IMR-90 (cell line): ENCODE results near the gene KRTAP2-1. TPM values are rescaled to one million over a fixed set of nuclear protein-coding genes. Genes with fewer than 3 reads are reported as not detected.

ENCODE experiments used
- ATAC-seq: fragments of 200-7000 bp; cut with Tn5 transposase; 2 replicates; pipeline ENCODE4 v1.9.1; 2020; ENCODE audit warnings: low read depth, mild to moderate bottlenecking, moderate library complexity
- BruUV-seq: library from RNA; stranded (reverse); fragments of 400-500 nt; replicated peaks from 2 replicates; lab custom pipeline; 2021; lab: Mats Ljungman, UMichigan
- CTCF ChIA-PET: fragments of 300-600 bp; formaldehyde crosslinking; extraction: SDS; loops from one replicate; lab custom pipeline; 2021; ENCODE audit warnings: antibody characterized with exemption; lab: Yijun Ruan, JAX
- POLR2A ChIA-PET: fragments of 300-600 bp; sonication (Branson Sonifier 250); formaldehyde crosslinking; loops from one replicate; lab custom pipeline; 2022; ENCODE audit warnings: antibody characterized with exemption; ENCODE audit not compliant: unreplicated experiment; lab: Charles Lee
- DNase-seq: peaks from one replicate; pipeline ENCODE4 v3.0.0; 2013
- H2AFZ ChIP-seq: replicated peaks from 2 replicates; pipeline ENCODE3; 2013; ENCODE audit warnings: low read length, mild to moderate bottlenecking; ENCODE audit not compliant: poor library complexity
- H2AK5ac ChIP-seq: 2 replicates; pipeline ENCODE4 v1.6.1; 2013; ENCODE audit warnings: low read depth, low read length, inconsistent platforms
- H2AK9ac ChIP-seq: replicated peaks from 2 replicates; pipeline ENCODE3; 2013; ENCODE audit warnings: mild to moderate bottlenecking, low read depth, low read length, moderate library complexity; ENCODE audit not compliant: poor library complexity
- H2BK120ac ChIP-seq: 2 replicates; pipeline ENCODE4 v1.6.1; 2013; ENCODE audit warnings: low read depth, low read length, inconsistent platforms
- H2BK15ac ChIP-seq: 3 replicates; pipeline ENCODE4 v1.6.1; 2013; ENCODE audit warnings: low read depth, low read length, inconsistent platforms
- H2BK20ac ChIP-seq: 2 replicates; pipeline ENCODE4 v1.6.1; 2013; ENCODE audit warnings: low read depth, mild to moderate bottlenecking, inconsistent platforms, low read length, moderate library complexity
- H2BK5ac ChIP-seq: 2 replicates; pipeline ENCODE4 v1.6.1; 2013; ENCODE audit warnings: mild to moderate bottlenecking, low read depth, low read length, inconsistent platforms; ENCODE audit not compliant: poor library complexity, severe bottlenecking
- H3K14ac ChIP-seq: replicated peaks from 2 replicates; pipeline ENCODE4 v1.6.1; 2013; ENCODE audit warnings: low read depth, low read length, inconsistent platforms
- H3K18ac ChIP-seq: 2 replicates; pipeline ENCODE4 v1.6.1; 2013; ENCODE audit warnings: low read depth, low read length, control low read depth
- H3K23ac ChIP-seq: 2 replicates; pipeline ENCODE4 v1.6.1; 2013; ENCODE audit warnings: low read depth, low read length, inconsistent platforms
- H3K27ac ChIP-seq: 2 replicates; pipeline ENCODE4 v1.5.1; 2013; ENCODE audit warnings: mild to moderate bottlenecking, control low read depth, low read length; ENCODE audit not compliant: insufficient read depth
- H3K27me3 ChIP-seq: 2 replicates; pipeline ENCODE4 v1.6.1; 2013; ENCODE audit warnings: low read length; ENCODE audit not compliant: control insufficient read depth, insufficient read depth
- H3K36me3 ChIP-seq: 2 replicates; pipeline ENCODE4 v1.6.1; 2013; ENCODE audit warnings: low read length, mixed read lengths; ENCODE audit not compliant: control insufficient read depth, insufficient read depth
- H3K4ac ChIP-seq: 2 replicates; pipeline ENCODE4 v1.6.1; 2013; ENCODE audit warnings: low read depth, low read length, inconsistent platforms
- H3K4me1 ChIP-seq: 2 replicates; pipeline ENCODE4 v1.6.1; 2013; ENCODE audit warnings: low read length, mixed read lengths; ENCODE audit not compliant: control insufficient read depth, insufficient read depth
- H3K4me2 ChIP-seq: 2 replicates; pipeline ENCODE4 v1.6.1; 2013; ENCODE audit warnings: low read depth, mild to moderate bottlenecking, control low read depth, low read length, moderate library complexity
- H3K4me3 ChIP-seq: 2 replicates; pipeline ENCODE4 v1.5.1; 2013; ENCODE audit warnings: low read depth, mild to moderate bottlenecking, control low read depth, low read length, moderate library complexity; ENCODE audit not compliant: insufficient read depth
- H3K56ac ChIP-seq: 2 replicates; pipeline ENCODE4 v1.6.1; 2013; ENCODE audit warnings: low read length, inconsistent platforms; ENCODE audit not compliant: insufficient read depth; ENCODE audit errors: extremely low read depth
- H3K79me1 ChIP-seq, 2 experiments: 2 replicates each; pipeline ENCODE4 v1.6.1; 2013; ENCODE audit warnings: low read length in 2 of 2, inconsistent platforms in 1 of 2, low read depth in 1 of 2
- H3K9ac ChIP-seq: 2 replicates; pipeline ENCODE4 v1.6.1; 2013; ENCODE audit warnings: low read depth, low read length, control low read depth
- H3K9me1 ChIP-seq: 2 replicates; pipeline ENCODE4 v1.6.1; 2013; ENCODE audit warnings: low read length, inconsistent platforms; ENCODE audit not compliant: insufficient read depth
- H3K9me3 ChIP-seq: 2 replicates; pipeline ENCODE4 v1.6.1; 2013; ENCODE audit warnings: low read length; ENCODE audit not compliant: control insufficient read depth, insufficient read depth
- H4K20me1 ChIP-seq: 2 replicates; pipeline ENCODE4 v1.6.1; 2013; ENCODE audit warnings: low read length, inconsistent platforms; ENCODE audit not compliant: insufficient read depth
- H4K5ac ChIP-seq: 2 replicates; pipeline ENCODE4 v1.6.1; 2013; ENCODE audit warnings: mild to moderate bottlenecking, low read depth, low read length, control low read depth
- H4K8ac ChIP-seq, 2 experiments: 2 replicates each; pipeline ENCODE4 v1.6.1; 2013; ENCODE audit warnings: low read depth in 2 of 2, low read length in 2 of 2, control low read depth in 1 of 2, inconsistent platforms in 1 of 2
- H4K91ac ChIP-seq: 2 replicates; pipeline ENCODE4 v1.6.1; 2013; ENCODE audit warnings: low read depth, low read length, inconsistent platforms; ENCODE audit not compliant: insufficient read depth
- CHD1 ChIP-seq: IDR thresholded peaks from 2 replicates; pipeline ENCODE4 v1.6.1; 2012; ENCODE audit warnings: low read depth, low read length, improper control_type of control experiment
- CTCF ChIP-seq: conservative IDR thresholded peaks from 2 replicates; pipeline ENCODE4 v1.5.1; 2012; ENCODE audit warnings: mild to moderate bottlenecking, low read depth, low read length, improper control_type of control experiment
- ELK1 ChIP-seq: fragments of 150-350 bp; IDR thresholded peaks from 2 replicates; pipeline ENCODE4 v1.6.1; 2016; ENCODE audit warnings: low read depth, mild to moderate bottlenecking, low read length, moderate library complexity, borderline replicate concordance
- FOS ChIP-seq: fragments of 150-350 bp; IDR thresholded peaks from 2 replicates; pipeline ENCODE4 v1.6.1; 2016; ENCODE audit warnings: low read depth, low read length
- NFE2L2 ChIP-seq: fragments of 150-350 bp; IDR thresholded peaks from 2 replicates; pipeline ENCODE4 v1.6.1; 2016; ENCODE audit warnings: low read depth, mild to moderate bottlenecking, low read length
- POLR2A ChIP-seq: IDR thresholded peaks from 2 replicates; pipeline ENCODE4 v1.6.1; 2012; ENCODE audit warnings: mild to moderate bottlenecking, low read depth, low read length
- RAD21 ChIP-seq: IDR thresholded peaks from 2 replicates; pipeline ENCODE4 v1.6.1; 2012; ENCODE audit warnings: low read length, improper control_type of control experiment
- RCOR1 ChIP-seq: IDR thresholded peaks from 2 replicates; pipeline ENCODE4 v1.6.1; 2012; ENCODE audit warnings: mild to moderate bottlenecking, low read length, improper control_type of control experiment; ENCODE audit not compliant: insufficient replicate concordance
- RFX5 ChIP-seq: IDR thresholded peaks from 2 replicates; pipeline ENCODE4 v1.8.0; 2012; ENCODE audit warnings: low read depth, mild to moderate bottlenecking, low read length, moderate library complexity
- dilution Hi-C: fragments of 300-500 bp; cut with HindIII; formaldehyde crosslinking; loops from one replicate; pipeline ENCODE4 v1.14.3; 2018; ENCODE audit warnings: low sequenced_read_pairs; ENCODE audit not compliant: unreplicated experiment
- in situ Hi-C: fragments of 300-500 bp; cut with MboI; formaldehyde crosslinking; loops from 3 replicates; pipeline ENCODE4 v1.14.3; 2019; ENCODE audit warnings: low sequenced_read_pairs, inconsistent platforms, mixed read lengths
- intact Hi-C: fragments of 100-400 bp; cut with micrococcal nuclease; formaldehyde crosslinking; loops from 2 replicates; pipeline ENCODE4 v1.10.0; 2022
- polyA plus RNA-seq, 3 experiments: library from polyadenylated mRNA; depleted of rRNA; stranded (reverse); fragments of >200 nt; gene quantifications; 2 replicates each; pipeline ENCODE4 v1.2.3, GENCODE V29; 2012; ENCODE audit warnings: low replicate concordance in 1 of 3
- total RNA-seq: library from RNA; depleted of rRNA; stranded (reverse); fragments of >200 nt; gene quantifications from 2 replicates; pipeline ENCODE4 v1.2.3, GENCODE V29; 2012

Gene KRTAP2-1
- total and polyA plus RNA-seq, 2 of the 4 experiments (the other 2 are of a cell fraction), result not detected

- no peak overlapping the region for H2BK20ac ChIP-seq
- TF ChIP-seq ELK1, result no peak
- TF ChIP-seq RFX5, result no peak
- TF ChIP-seq FOS, result no peak
- no peak for TF ChIP-seq CTCF
- no peak for TF ChIP-seq POLR2A
- TF ChIP-seq RCOR1, result no peak
- TF ChIP-seq RAD21, result no peak
- TF ChIP-seq CHD1, result no peak
- no peak for TF ChIP-seq NFE2L2
- dilution Hi-C loops, result no loop called here
- intact Hi-C loops, result no loop called here
- H3K9ac ChIP-seq, result no peak overlapping the region
- no peaks in the 10 kb centered on the region for H3K79me1 ChIP-seq
- H3K27ac ChIP-seq, result no peak overlapping the region
- no peak overlapping the region for H3K4me2 ChIP-seq
- ChIA-PET CTCF (interaction anchor here (1.0 kb wide), 1 partner anchor 11 kb away, joined by 3 read pairs; no protein-coding TSS in a partner anchor), POLR2A (no interaction called here)
- no peaks in the 10 kb centered on the region; the same call in 1 of the 2 replicates for H3K9me3 ChIP-seq
- H4K5ac ChIP-seq, result no peak overlapping the region
- H2AK5ac ChIP-seq, result no peak overlapping the region
- H2AFZ ChIP-seq, result no peak overlapping the region
- no peak for DNase-seq
- H4K91ac ChIP-seq, result no peak overlapping the region
- H3K27me3 ChIP-seq, result no peaks in the 10 kb centered on the region; the same call in 1 of the 2 replicates
- no peak overlapping the region for H2AK9ac ChIP-seq
- no peak for ATAC-seq
- H3K9me1 ChIP-seq, result no peaks in the 10 kb centered on the region
- no peaks in the 10 kb centered on the region for H3K4me1 ChIP-seq
- H3K18ac ChIP-seq, result no peak overlapping the region
- in situ Hi-C loops, result no loop called here
- H2BK5ac ChIP-seq, result no peak overlapping the region
- BruUV-seq, result no TSS peak
- no peak overlapping the region for H2BK120ac ChIP-seq
- H3K4ac ChIP-seq, result no peak overlapping the region
- H3K23ac ChIP-seq, result no peak overlapping the region
- H2BK15ac ChIP-seq, result no peak overlapping the region
- H3K4me3 ChIP-seq, result no peak overlapping the region
- no peak overlapping the region for H3K14ac ChIP-seq
- no peak overlapping the region for H4K8ac ChIP-seq
- no peak overlapping the region for H3K56ac ChIP-seq
- H4K20me1 ChIP-seq, result no peaks in the 10 kb centered on the region
- H3K36me3 ChIP-seq, result no peaks in the 10 kb centered on the region
Measured at GRCh38 chr17:41020336-41020735, 26.8 kb downstream of the KRTAP2-1 start.
